ENCODE results near the gene DENND6A. TPM values are rescaled to one million over a fixed set of nuclear protein-coding genes. Genes with fewer than 3 reads are reported as not detected.
A peak's percentile ranks its signal among the peaks of the same experiment; 100 is the strongest.
"Not testable (repeated sequence)": the region's sequence is repeated elsewhere in the genome, so short reads cannot be mapped to it uniquely, and the experiment has no call there.

DENND6A gene
- total RNA-seq, 2 donors from 2014 or later: 34.0 to 42.0 TPM

- no peak overlapping the region for H3K4me3 ChIP-seq
- ATAC-seq (ENCODE audit: insufficient number of reproducible peaks, low FRiP score, low read depth) (no peak), DNase-seq (ENCODE audit: low spot score) (no peak)
- no peaks in the 10 kb centered on the region for H3K27me3 ChIP-seq (replicated peaks; ENCODE audit: insufficient read depth)
- H3K36me3 ChIP-seq: no peaks in the 10 kb centered on the region
- peak overlapping the region in 1 of 2 donors; percentile 15 for H3K27ac ChIP-seq
- no peak for TF ChIP-seq CTCF (IDR thresholded peaks at IDR 0.05)
- peaks cover 3 to 4% of the 10 kb centered on the region in 2 donors for H3K4me1 ChIP-seq (ENCODE audit: control insufficient read depth in 1 of 2, low read depth in 2 of 2)
- no peaks in the 10 kb centered on the region for H3K9me3 ChIP-seq
Measured at GRCh38 chr3:57696801-57697321, 4.0 kb upstream of the DENND6A start.

GRCh38 chr3:57694146-57694545, 1.3 kb upstream of the DENND6A start:
- no peaks in the 10 kb centered on the region for H3K36me3 ChIP-seq
- no peaks in the 10 kb centered on the region for H3K9me3 ChIP-seq
- DNase-seq (ENCODE audit: low spot score) (no peak), ATAC-seq (ENCODE audit: insufficient number of reproducible peaks, low FRiP score, low read depth) (no peak)
- no peaks in the 10 kb centered on the region for H3K27me3 ChIP-seq (replicated peaks; ENCODE audit: insufficient read depth)
- TF ChIP-seq CTCF (IDR thresholded peaks at IDR 0.05): no peak
- no peak overlapping the region for H3K27ac ChIP-seq
- H3K4me3 ChIP-seq: no peak overlapping the region
- peaks cover 19 to 27% of the 10 kb centered on the region in 2 donors for H3K4me1 ChIP-seq (ENCODE audit: control insufficient read depth in 1 of 2, low read depth in 2 of 2)

- DNase-seq (ENCODE audit: low spot score); H3K36me3 ChIP-seq; H3K27me3 ChIP-seq (replicated peaks; ENCODE audit: insufficient read depth); H3K9me3 ChIP-seq: not testable (repeated sequence)
- H3K4me3 ChIP-seq: peak overlapping the region; percentile 70
- peak; percentile 39 for ATAC-seq (ENCODE audit: insufficient number of reproducible peaks, low FRiP score, low read depth)
- peak overlapping the region; percentile 84 to 96 for H3K27ac ChIP-seq
- peaks cover 28 to 44% of the 10 kb centered on the region in 2 donors for H3K4me1 ChIP-seq (ENCODE audit: control insufficient read depth in 1 of 2, low read depth in 2 of 2)
Measured at GRCh38 chr3:57692133-57692395, 813 bp downstream of the DENND6A start.

GRCh38 chr3:57691411-57692132, 1.3 kb downstream of the DENND6A start:
- Histone ChIP-seq H3K9me3 (no peaks in the 10 kb centered on the region), H3K4me1 (ENCODE audit: control insufficient read depth in 1 of 2, low read depth in 2 of 2) (peaks cover 24 to 49% of the 10 kb centered on the region in 2 donors), H3K27ac (peak overlapping the region; percentile 84 to 96), H3K4me3 (peak overlapping the region; percentile 70), H3K27me3 (replicated peaks; ENCODE audit: insufficient read depth) (no peaks in the 10 kb centered on the region), H3K36me3 (no peaks in the 10 kb centered on the region)
- DNase-seq (ENCODE audit: low spot score): no peak
- no peak for TF ChIP-seq CTCF (IDR thresholded peaks at IDR 0.05)
- no peak for ATAC-seq (ENCODE audit: insufficient number of reproducible peaks, low FRiP score, low read depth)

- Histone ChIP-seq H3K9me3 (no peaks in the 10 kb centered on the region), H3K36me3 (no peaks in the 10 kb centered on the region), H3K27ac (no peak overlapping the region), H3K27me3 (replicated peaks; ENCODE audit: insufficient read depth) (no peaks in the 10 kb centered on the region), H3K4me3 (no peak overlapping the region), H3K4me1 (ENCODE audit: control insufficient read depth in 1 of 2, low read depth in 2 of 2) (peaks cover 30 to 50% of the 10 kb centered on the region in 2 donors)
- no peak for TF ChIP-seq CTCF (IDR thresholded peaks at IDR 0.05)
- DNase-seq (ENCODE audit: low spot score) (no peak), ATAC-seq (ENCODE audit: insufficient number of reproducible peaks, low FRiP score, low read depth) (no peak)
Measured at GRCh38 chr3:57689367-57690053, 3.4 kb downstream of the DENND6A start.
